H9 (cell line): ENCODE data around the gene ATP11B. TPM values are rescaled to one million over a fixed set of nuclear protein-coding genes. Genes with fewer than 3 reads are reported as not detected.

Source experiments
- DNase-seq: peaks from one replicate; pipeline ENCODE4 v3.0.0-alpha.2; 2017
- H2AFZ ChIP-seq: one replicate; pipeline ENCODE4 v1.6.1; 2013; ENCODE audit warnings: mild to moderate bottlenecking, low read length, control low read depth, moderate library complexity
- H2AK5ac ChIP-seq: 2 replicates; pipeline ENCODE4 v1.6.1; 2013; ENCODE audit warnings: low read length, control low read depth, mixed read lengths; ENCODE audit not compliant: insufficient read length
- H2BK120ac ChIP-seq: one replicate; pipeline ENCODE4 v1.6.1; 2013; ENCODE audit warnings: low read depth, mild to moderate bottlenecking, low read length, control low read depth, inconsistent platforms; ENCODE audit not compliant: poor library complexity, severe bottlenecking
- H2BK12ac ChIP-seq: 2 replicates; pipeline ENCODE4 v1.6.1; 2013; ENCODE audit warnings: low read length, control low read depth, mixed read lengths, low read depth; ENCODE audit not compliant: insufficient read length
- H2BK15ac ChIP-seq: 2 replicates; pipeline ENCODE4 v1.6.1; 2013; ENCODE audit warnings: low read depth, low read length, control low read depth
- H2BK20ac ChIP-seq: one replicate; pipeline ENCODE4 v1.6.1; 2013; ENCODE audit warnings: low read depth, mild to moderate bottlenecking, low read length, control low read depth, inconsistent platforms; ENCODE audit not compliant: poor library complexity, severe bottlenecking
- H2BK5ac ChIP-seq: 2 replicates; pipeline ENCODE4 v1.6.1; 2013; ENCODE audit warnings: low read length, control low read depth, mixed read lengths; ENCODE audit not compliant: insufficient read length
- H3K14ac ChIP-seq: 2 replicates; pipeline ENCODE4 v1.6.1; 2013; ENCODE audit warnings: low read length, control low read depth; ENCODE audit not compliant: insufficient read depth
- H3K18ac ChIP-seq: 2 replicates; pipeline ENCODE4 v1.6.1; 2013; ENCODE audit warnings: low read depth, mild to moderate bottlenecking, mixed read lengths, low read length, control low read depth; ENCODE audit not compliant: insufficient read length
- H3K23ac ChIP-seq: 2 replicates; pipeline ENCODE4 v1.6.1; 2013; ENCODE audit warnings: low read length, control low read depth, mixed read lengths, low read depth; ENCODE audit not compliant: insufficient read length
- H3K23me2 ChIP-seq: 2 replicates; pipeline ENCODE4 v1.6.1; 2013; ENCODE audit warnings: low read depth, mild to moderate bottlenecking, mixed read lengths, low read length, control low read depth; ENCODE audit not compliant: insufficient read length, poor library complexity, severe bottlenecking
- H3K27ac ChIP-seq: 2 replicates; pipeline ENCODE4 v1.5.1; 2013; ENCODE audit warnings: low read length, control low read depth, mixed read lengths, low read depth; ENCODE audit not compliant: insufficient read length
- H3K27me3 ChIP-seq: 2 replicates; pipeline ENCODE4 v1.6.1; 2013; ENCODE audit warnings: low read length, control low read depth, inconsistent platforms; ENCODE audit not compliant: insufficient read depth
- H3K4ac ChIP-seq: 2 replicates; pipeline ENCODE4 v1.6.1; 2013; ENCODE audit warnings: low read depth, mild to moderate bottlenecking, control low read depth, inconsistent platforms, low read length, moderate library complexity
- H3K4me1 ChIP-seq: 2 replicates; pipeline ENCODE4 v1.6.1; 2013; ENCODE audit warnings: low read length, control low read depth, inconsistent platforms; ENCODE audit not compliant: insufficient read depth
- H3K4me2 ChIP-seq: 2 replicates; pipeline ENCODE4 v1.6.1; 2013; ENCODE audit warnings: low read length, control low read depth, mixed read lengths; ENCODE audit not compliant: insufficient read length, insufficient read depth
- H3K56ac ChIP-seq: 2 replicates; pipeline ENCODE4 v1.6.1; 2013; ENCODE audit warnings: low read depth, mild to moderate bottlenecking, mixed read lengths, low read length, control low read depth; ENCODE audit not compliant: insufficient read length
- H3K79me1 ChIP-seq: 2 replicates; pipeline ENCODE4 v1.6.1; 2013; ENCODE audit warnings: low read depth, mild to moderate bottlenecking, moderate library complexity, low read length, control low read depth, inconsistent platforms; ENCODE audit not compliant: insufficient read depth, poor library complexity, severe bottlenecking
- H3K79me2 ChIP-seq: 2 replicates; pipeline ENCODE4 v1.6.1; 2013; ENCODE audit warnings: low read length, control low read depth, inconsistent platforms; ENCODE audit not compliant: insufficient read depth
- H3K9ac ChIP-seq: 2 replicates; pipeline ENCODE4 v1.6.1; 2013; ENCODE audit warnings: low read length, control low read depth, mixed read lengths; ENCODE audit not compliant: insufficient read length; ENCODE audit errors: extremely low read depth
- H3K9me3 ChIP-seq: one replicate; pipeline ENCODE4 v1.6.1; 2013; ENCODE audit warnings: low read depth, low read length, inconsistent platforms; ENCODE audit not compliant: control insufficient read depth
- H3T11ph ChIP-seq: one replicate; pipeline ENCODE4 v1.6.1; 2013; ENCODE audit warnings: mild to moderate bottlenecking, low read length, control low read depth, inconsistent platforms
- H4K20me1 ChIP-seq: one replicate; pipeline ENCODE4 v1.6.1; 2013; ENCODE audit not compliant: control insufficient read depth, insufficient read length, insufficient read depth
- H4K5ac ChIP-seq: 2 replicates; pipeline ENCODE4 v1.6.1; 2013; ENCODE audit warnings: low read depth, mild to moderate bottlenecking, mixed read lengths, low read length, control low read depth; ENCODE audit not compliant: insufficient read length
- H4K8ac ChIP-seq: replicated peaks from 2 replicates; pipeline ENCODE4 v1.6.1; 2013; ENCODE audit warnings: low read length, control low read depth, mixed read lengths, low read depth; ENCODE audit not compliant: insufficient read length
- H4K91ac ChIP-seq: 2 replicates; pipeline ENCODE4 v1.6.1; 2013; ENCODE audit warnings: low read depth, mild to moderate bottlenecking, moderate library complexity, mixed read lengths, low read length, control low read depth; ENCODE audit not compliant: insufficient read length
- H3K27ac Mint-ChIP-seq, 3 experiments: 2 replicates in 2 of 3; 3 replicates in 1 of 3; pipeline ENCODE4 v1.8.0; 2020 to 2021; ENCODE audit warnings: mixed read lengths in 3 of 3, mild to moderate bottlenecking in 1 of 3, moderate library complexity in 1 of 3
- H3K27me3 Mint-ChIP-seq: 2 replicates; pipeline ENCODE4 v1.8.0; 2021; ENCODE audit warnings: low read depth, mild to moderate bottlenecking, moderate library complexity, mixed read lengths
- H3K36me3 Mint-ChIP-seq, 3 experiments: 2 replicates in 2 of 3; 3 replicates in 1 of 3; pipeline ENCODE4 v1.8.0; 2020 to 2021; ENCODE audit warnings: low read depth in 3 of 3, mixed read lengths in 3 of 3; ENCODE audit not compliant: insufficient read depth in 1 of 3
- H3K4me1 Mint-ChIP-seq, 2 experiments: 2 replicates each; pipeline ENCODE4 v1.8.0; 2020; ENCODE audit warnings: mixed read lengths in 2 of 2
- H3K4me3 Mint-ChIP-seq, 2 experiments: 2 replicates in 1 of 2; 3 replicates in 1 of 2; pipeline ENCODE4 v1.8.0; 2020 to 2021; ENCODE audit warnings: mild to moderate bottlenecking in 2 of 2, mixed read lengths in 2 of 2, moderate library complexity in 1 of 2
- H3K9me3 Mint-ChIP-seq, 2 experiments: 2 replicates in 1 of 2; 3 replicates in 1 of 2; pipeline ENCODE4 v1.8.0; 2020; ENCODE audit warnings: mild to moderate bottlenecking in 2 of 2, mixed read lengths in 2 of 2, moderate library complexity in 1 of 2
- WGBS: extraction: QIAGEN DNeasy Blood & Tissue Kit; methylation state at CpG from one replicate; pipeline ENCODE4 v1.1.7; 2013; ENCODE audit warnings: missing lambda C conversion rate, low lambda C conversion rate, mixed read lengths; ENCODE audit not compliant: insufficient read length; ENCODE audit errors: extremely low coverage; 5-methylcytosine and 5-hydroxymethylcytosine counted together
- total RNA-seq: library from RNA; stranded (reverse); gene quantifications from 2 replicates; pipeline ENCODE4 v1.2.1, GENCODE V29; 2021
- TF ChIP-seq, protein P1 (sequence below): fragments of 200-600 bp; sonication (generic); conservative IDR thresholded peaks from 3 replicates; pipeline ENCODE4 v1.8.0; 2021; ENCODE audit warnings: antibody characterized with exemption, mild to moderate bottlenecking

ATP11B gene
- total RNA-seq, 1 experiment from 2014 or later: 30.0 TPM

DNA sequence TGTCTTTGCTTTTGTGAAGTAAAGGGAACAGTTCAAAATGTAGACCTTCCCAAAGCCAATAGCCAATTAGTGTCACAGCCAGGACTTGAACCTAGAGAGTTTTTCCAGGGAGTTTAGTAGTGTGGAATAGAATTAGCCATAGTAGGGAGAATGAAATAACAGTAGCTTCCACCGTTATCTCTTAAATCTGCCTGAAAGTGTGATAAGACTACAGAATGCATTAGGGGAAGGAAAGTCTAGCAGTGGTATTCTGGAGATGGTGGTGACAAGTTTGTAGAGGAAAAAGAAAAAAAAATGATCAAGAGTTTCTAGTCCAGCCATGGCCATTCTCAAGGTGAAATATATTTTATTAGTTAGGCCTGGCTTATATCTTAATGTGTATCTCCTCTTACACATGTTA, 13.8 kb downstream of the ATP11B start:
- peaks cover 12 to 13% of the 10 kb centered on the region in 2 experiments for H3K4me1 Mint-ChIP-seq
- Histone ChIP-seq H3K18ac (no peak overlapping the region), H3K79me2 (no peaks in the 10 kb centered on the region; the same call in 1 of the 2 replicates)

More for the DNA sequence above, 13.8 kb downstream of the ATP11B start:
- no peaks in the 10 kb centered on the region for H3K27me3 Mint-ChIP-seq
- H2AFZ ChIP-seq: no peak overlapping the region
- H3K23ac ChIP-seq: no peak overlapping the region
- H2BK12ac ChIP-seq: no peak overlapping the region
- no peaks in the 10 kb centered on the region for H3K27me3 ChIP-seq
- no peaks in the 10 kb centered on the region for H3K36me3 Mint-ChIP-seq
- H3K27ac Mint-ChIP-seq: no peak overlapping the region
- DNase-seq: no peak
- no peaks in the 10 kb centered on the region for H3K23me2 ChIP-seq
- H3K9me3 Mint-ChIP-seq: no peaks in the 10 kb centered on the region
- H2BK5ac ChIP-seq: no peak overlapping the region
- H4K5ac ChIP-seq: no peak overlapping the region
- H3K27ac ChIP-seq: no peak overlapping the region
- no peak overlapping the region for H3K4me2 ChIP-seq
- TF ChIP-seq, protein P1, sequence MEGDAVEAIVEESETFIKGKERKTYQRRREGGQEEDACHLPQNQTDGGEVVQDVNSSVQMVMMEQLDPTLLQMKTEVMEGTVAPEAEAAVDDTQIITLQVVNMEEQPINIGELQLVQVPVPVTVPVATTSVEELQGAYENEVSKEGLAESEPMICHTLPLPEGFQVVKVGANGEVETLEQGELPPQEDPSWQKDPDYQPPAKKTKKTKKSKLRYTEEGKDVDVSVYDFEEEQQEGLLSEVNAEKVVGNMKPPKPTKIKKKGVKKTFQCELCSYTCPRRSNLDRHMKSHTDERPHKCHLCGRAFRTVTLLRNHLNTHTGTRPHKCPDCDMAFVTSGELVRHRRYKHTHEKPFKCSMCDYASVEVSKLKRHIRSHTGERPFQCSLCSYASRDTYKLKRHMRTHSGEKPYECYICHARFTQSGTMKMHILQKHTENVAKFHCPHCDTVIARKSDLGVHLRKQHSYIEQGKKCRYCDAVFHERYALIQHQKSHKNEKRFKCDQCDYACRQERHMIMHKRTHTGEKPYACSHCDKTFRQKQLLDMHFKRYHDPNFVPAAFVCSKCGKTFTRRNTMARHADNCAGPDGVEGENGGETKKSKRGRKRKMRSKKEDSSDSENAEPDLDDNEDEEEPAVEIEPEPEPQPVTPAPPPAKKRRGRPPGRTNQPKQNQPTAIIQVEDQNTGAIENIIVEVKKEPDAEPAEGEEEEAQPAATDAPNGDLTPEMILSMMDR: no peak
- no peak overlapping the region for H3K4ac ChIP-seq
- no peak overlapping the region for H3K14ac ChIP-seq
- no peak overlapping the region for H2BK20ac ChIP-seq
- no peaks in the 10 kb centered on the region for H4K20me1 ChIP-seq
- H3K9me3 ChIP-seq: no peaks in the 10 kb centered on the region
- no peak overlapping the region for H3K56ac ChIP-seq
- H3K4me3 Mint-ChIP-seq: no peak overlapping the region
- H3K4me1 ChIP-seq: no peaks in the 10 kb centered on the region; the same call in 1 of the 2 replicates
- H3T11ph ChIP-seq: no peak overlapping the region
- no peak overlapping the region for H2BK120ac ChIP-seq
- no peak overlapping the region for H4K91ac ChIP-seq
- H2AK5ac ChIP-seq: no peak overlapping the region
- H4K8ac ChIP-seq: no peak overlapping the region
- no peak overlapping the region for H2BK15ac ChIP-seq
- WGBS: no CpG with 5 or more reads among the region's 1 CpG
- no peaks in the 10 kb centered on the region for H3K79me1 ChIP-seq
- no peak overlapping the region for H3K9ac ChIP-seq
